HTR-8/SVneo (cell line): ENCODE results near the gene EYA2.

Source experiments
- DNase-seq: peaks from one replicate; pipeline ENCODE4 v3.0.0; 2011; ENCODE audit warnings: low spot score, mixed read lengths; ENCODE audit not compliant: insufficient read length
- FAIRE-seq: peaks from 2 replicates; lab custom pipeline; 2011; peaks lifted over from hg19 to GRCh38; lab: Jason Lieb, UNC

EYA2 gene

GRCh38 chr20:47027456-47027855 is 132.8 kb downstream of the EYA2 start:
- FAIRE-seq: no peak
- no peak for DNase-seq

GRCh38 chr20:47028487-47028886 is 133.8 kb downstream of the EYA2 start:
- FAIRE-seq (no peak), DNase-seq (no peak)

- DNase-seq: no peak
- FAIRE-seq: peak; percentile 16
These were observed 135.2 kb downstream of the EYA2 start for GRCh38 chr20:47029845-47030244.

GRCh38 chr20:47030271-47030810 is 135.7 kb downstream of the EYA2 start:
- FAIRE-seq (no peak), DNase-seq (no peak)

- DNase-seq: no peak
- FAIRE-seq: peak; percentile 68
These were observed 136.4 kb downstream of the EYA2 start for GRCh38 chr20:47031004-47031403.

GRCh38 chr20:47031821-47032220 is 137.2 kb downstream of the EYA2 start:
- FAIRE-seq (no peak), DNase-seq (no peak)

GRCh38 chr20:47032933-47033578 is 138.4 kb downstream of the EYA2 start:
- no peak for FAIRE-seq

GRCh38 chr20:47033665-47034064 is 139.0 kb downstream of the EYA2 start:
- FAIRE-seq (peak; percentile 57), DNase-seq (no peak)

More at GRCh38 chr20:47032933-47033578, 138.4 kb downstream of the EYA2 start:
- DNase-seq: no peak

GRCh38 chr20:47035026-47035590 is 140.5 kb downstream of the EYA2 start:
- FAIRE-seq (no peak), DNase-seq (no peak)

- FAIRE-seq (no peak), DNase-seq (no peak)
These were observed 141.6 kb downstream of the EYA2 start for GRCh38 chr20:47036091-47036870.

GRCh38 chr20:47038566-47039560 is 144.2 kb downstream of the EYA2 start:
- FAIRE-seq: peak; percentile 60
- DNase-seq: no peak

GRCh38 chr20:47040506-47041125 is 146.0 kb downstream of the EYA2 start:
- FAIRE-seq (peak; percentile 80), DNase-seq (no peak)

- FAIRE-seq (no peak), DNase-seq (no peak)
These were observed 146.8 kb downstream of the EYA2 start for GRCh38 chr20:47041396-47041899.

GRCh38 chr20:47042464-47042863 is 147.8 kb downstream of the EYA2 start:
- FAIRE-seq (no peak), DNase-seq (no peak)

GRCh38 chr20:47043086-47043485 is 148.4 kb downstream of the EYA2 start:
- FAIRE-seq: no peak
- no peak for DNase-seq

- DNase-seq (no peak), FAIRE-seq (no peak)
These were observed 150.3 kb downstream of the EYA2 start for GRCh38 chr20:47044938-47045337.

- FAIRE-seq (no peak), DNase-seq (no peak)
These were observed 153.4 kb downstream of the EYA2 start for GRCh38 chr20:47048054-47048453.

- no peak for DNase-seq
- peak; percentile 70 for FAIRE-seq
These were observed 155.1 kb downstream of the EYA2 start for GRCh38 chr20:47049771-47050170.

- peak; percentile 20 for FAIRE-seq
- no peak for DNase-seq
These were observed 156.4 kb downstream of the EYA2 start for GRCh38 chr20:47050996-47051395.
